HEK293 (cell line): Measurements from ENCODE around the gene MAPK8IP3.

Source experiments
- CTCF ChIP-seq: fragments of 450-650 bp; formaldehyde crosslinking; IDR thresholded peaks from 2 replicates; pipeline ENCODE4 v1.5.1; 2016; ENCODE audit warnings: missing biosample characterization, missing genetic modification characterization
- GLIS2 ChIP-seq: fragments of 450-650 bp; formaldehyde crosslinking; IDR thresholded peaks from 2 replicates; pipeline ENCODE4 v1.5.1; 2016; ENCODE audit warnings: missing biosample characterization, missing genetic modification characterization
- KLF7 ChIP-seq: fragments of 450-650 bp; formaldehyde crosslinking; IDR thresholded peaks from 2 replicates; pipeline ENCODE4 v1.5.1; 2016; ENCODE audit warnings: missing biosample characterization, missing genetic modification characterization, borderline replicate concordance
- PATZ1 ChIP-seq: fragments of 450-650 bp; formaldehyde crosslinking; IDR thresholded peaks from 2 replicates; pipeline ENCODE4 v1.5.1; 2016; ENCODE audit warnings: missing biosample characterization, missing genetic modification characterization
- ZBTB6 ChIP-seq: fragments of 450-650 bp; formaldehyde crosslinking; IDR thresholded peaks from 2 replicates; pipeline ENCODE4 v1.5.1; 2017; ENCODE audit warnings: missing biosample characterization, missing genetic modification characterization
- ZNF24 ChIP-seq: fragments of 450-650 bp; formaldehyde crosslinking; IDR thresholded peaks from 2 replicates; pipeline ENCODE4 v1.5.1; 2016; ENCODE audit warnings: missing biosample characterization, missing genetic modification characterization
- ZNF280D ChIP-seq: fragments of 450-650 bp; formaldehyde crosslinking; IDR thresholded peaks from 2 replicates; pipeline ENCODE4 v1.5.1; 2016; ENCODE audit warnings: missing biosample characterization, missing genetic modification characterization
- ZNF362 ChIP-seq: fragments of 450-650 bp; formaldehyde crosslinking; IDR thresholded peaks from 2 replicates; pipeline ENCODE4 v1.5.1; 2016; ENCODE audit warnings: missing biosample characterization, missing genetic modification characterization
- ZNF610 ChIP-seq: fragments of 450-650 bp; formaldehyde crosslinking; IDR thresholded peaks from 2 replicates; pipeline ENCODE4 v1.5.1; 2016; ENCODE audit warnings: missing biosample characterization, missing genetic modification characterization, borderline replicate concordance
- ZNF639 ChIP-seq: fragments of 450-650 bp; formaldehyde crosslinking; IDR thresholded peaks from 2 replicates; pipeline ENCODE4 v1.5.1; 2016; ENCODE audit warnings: missing biosample characterization, missing genetic modification characterization
- ZNF645 ChIP-seq: fragments of 450-650 bp; formaldehyde crosslinking; IDR thresholded peaks from 2 replicates; pipeline ENCODE4; 2016; ENCODE audit warnings: missing biosample characterization, missing genetic modification characterization
- ZNF792 ChIP-seq: fragments of 450-650 bp; formaldehyde crosslinking; IDR thresholded peaks from 2 replicates; pipeline ENCODE4 v1.5.1; 2016; ENCODE audit warnings: missing biosample characterization, missing genetic modification characterization
- ZNF837 ChIP-seq: fragments of 450-650 bp; formaldehyde crosslinking; IDR thresholded peaks from 2 replicates; pipeline ENCODE4 v1.5.1; 2016; ENCODE audit warnings: missing biosample characterization, missing genetic modification characterization

MAPK8IP3 gene

GRCh38 chr16:1706386-1707192 lies 594 bp downstream of the MAPK8IP3 start (continued):
- TF ChIP-seq PATZ1 (tag by site-specific recombination) (no peak), ZNF24 (no peak), ZNF610 (tag by site-specific recombination) (0 out of 2 replicates have a peak, but pooled peaks have one; percentile 21), ZNF645 (tag by site-specific recombination) (no peak), ZNF837 (tag by site-specific recombination) (0 out of 2 replicates have a peak, but pooled peaks have one; percentile 60), CTCF (tag by site-specific recombination) (0 out of 2 replicates have a peak, but pooled peaks have one; percentile 7), ZNF280D (tag by site-specific recombination) (no peak), GLIS2 (tag by site-specific recombination) (no peak), KLF7 (tag by site-specific recombination) (0 out of 2 replicates have a peak, but pooled peaks have one; percentile 38), ZNF362 (tag by site-specific recombination) (no peak), ZNF639 (tag by site-specific recombination) (0 out of 2 replicates have a peak, but pooled peaks have one; percentile 39), ZBTB6 (peak; percentile 99), ZNF792 (tag by site-specific recombination) (0 out of 2 replicates have a peak, but pooled peaks have one; percentile 56)
- TF ChIP-seq, all 188 proteins: peak for 20
